CD4-positive, alpha-beta T cell treated with Interleukin-21 for 1 hour (primary cell): ENCODE results near the gene OCRL.
"Not testable (repeated sequence)": the region's sequence is repeated elsewhere in the genome, so short reads cannot be mapped to it uniquely, and the experiment has no call there.

Source experiments
- DNase-seq: peaks from one replicate; pipeline ENCODE4 v3.0.0-alpha.2; 2020

Gene OCRL

DNA sequence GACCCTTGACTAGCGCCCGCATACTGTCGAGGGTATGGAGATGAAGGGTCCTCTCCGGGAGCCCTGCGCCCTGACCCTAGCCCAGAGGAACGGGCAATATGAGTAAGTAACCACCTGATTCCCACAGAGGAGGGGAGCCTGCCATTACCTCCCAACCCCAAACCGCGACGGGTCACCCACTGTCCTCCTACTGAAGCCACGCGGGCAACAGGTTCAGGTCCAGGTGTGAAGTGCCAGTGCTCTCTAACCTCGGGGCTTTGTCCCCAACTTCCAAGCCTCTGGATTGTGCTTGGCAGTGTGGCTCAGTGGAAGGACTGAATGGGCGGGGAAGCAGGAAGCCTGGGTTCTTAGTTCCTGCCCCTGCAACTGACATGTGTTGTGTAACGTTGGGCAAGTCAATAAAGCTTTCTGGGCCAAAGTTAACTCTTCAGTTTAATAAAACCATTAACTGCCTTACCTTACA lies 694 bp downstream of the OCRL start:
- DNase-seq, result no peak

- DNase-seq, result no peak
These were observed 4.7 kb downstream of the OCRL start for GRCh38 chrX:129544780-129545179.

DNA sequence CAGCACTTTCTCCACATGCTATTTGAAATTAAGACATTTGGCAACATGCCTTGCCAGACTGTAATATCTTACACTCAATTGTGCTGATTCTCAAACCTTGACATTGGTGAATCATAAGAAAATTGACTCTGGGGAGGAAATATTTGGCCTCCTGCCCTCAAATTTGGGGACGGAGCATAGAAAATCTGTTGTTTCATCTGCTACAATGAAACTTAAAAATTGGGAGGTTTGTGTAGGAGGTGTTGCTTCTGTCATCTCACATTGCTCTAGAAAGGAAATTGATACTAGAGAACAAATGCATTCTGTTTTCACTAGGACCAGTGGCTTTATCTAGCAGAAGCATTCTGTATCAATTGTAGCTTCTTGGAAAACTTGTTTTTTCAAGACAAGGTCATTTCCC lies 5.3 kb downstream of the OCRL start:
- no peak for DNase-seq

- DNase-seq, result no peak
These were observed 9.1 kb downstream of the OCRL start for GRCh38 chrX:129549124-129549523.

GRCh38 chrX:129553619-129554288 lies 13.7 kb downstream of the OCRL start:
- DNase-seq, result no peak

GRCh38 chrX:129554816-129555215 lies 14.8 kb downstream of the OCRL start:
- DNase-seq, result not testable (repeated sequence)

DNA sequence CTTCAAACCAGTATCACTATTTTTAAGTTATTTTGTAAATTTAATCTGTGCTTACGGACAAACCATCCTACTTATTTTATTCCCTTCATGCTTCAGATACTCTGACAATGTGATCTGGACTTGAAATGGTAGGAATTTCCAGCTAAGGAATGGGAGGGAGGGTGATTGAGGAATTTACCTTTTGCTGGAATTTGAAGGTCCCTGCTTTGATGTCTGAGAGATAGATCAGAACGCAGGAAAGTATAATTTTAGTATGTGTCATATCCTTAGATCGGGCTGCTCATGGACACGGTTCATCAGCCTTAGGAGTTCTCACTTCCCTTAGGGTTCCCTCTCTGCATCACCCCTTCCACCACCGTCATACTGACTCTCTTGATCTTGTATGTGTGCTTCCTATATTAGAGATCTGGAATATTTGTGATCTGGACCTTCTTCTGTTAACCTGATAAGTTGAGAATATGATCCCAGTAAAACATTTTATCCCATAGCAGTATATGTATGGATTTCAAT lies 16.8 kb downstream of the OCRL start:
- no peak for DNase-seq

DNA sequence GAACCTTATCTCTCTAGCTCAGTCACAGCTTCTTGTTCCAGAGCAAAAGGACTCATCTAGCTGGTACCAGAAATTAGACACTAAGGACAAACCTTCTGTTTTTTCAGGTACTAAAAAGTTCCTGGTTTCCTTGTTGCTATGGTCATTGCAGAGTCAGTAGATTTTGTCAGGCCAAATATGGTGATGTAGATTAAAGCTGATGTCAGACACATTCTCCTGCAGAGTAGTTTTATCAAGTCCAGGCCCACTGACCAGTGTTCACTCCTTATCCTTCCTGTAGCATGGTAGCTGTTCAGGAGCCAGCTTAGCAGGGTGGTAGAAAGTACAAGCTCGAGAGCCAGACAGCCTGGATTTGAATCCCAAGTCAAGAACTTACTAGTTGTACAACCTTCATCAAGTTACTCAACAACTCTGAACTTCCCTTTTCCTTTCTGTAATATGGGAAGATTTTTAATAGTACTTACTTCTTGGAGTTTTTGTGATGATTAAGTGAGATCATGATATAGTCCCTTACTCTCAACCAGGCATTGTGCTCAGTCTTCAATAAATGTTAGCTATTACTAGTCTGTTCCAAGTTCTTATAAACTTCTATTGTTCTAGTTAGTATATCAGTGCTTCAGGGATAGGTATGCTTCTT lies 17.9 kb downstream of the OCRL start:
- no peak for DNase-seq

GRCh38 chrX:129559783-129560182 lies 19.7 kb downstream of the OCRL start:
- DNase-seq, result no peak

DNA sequence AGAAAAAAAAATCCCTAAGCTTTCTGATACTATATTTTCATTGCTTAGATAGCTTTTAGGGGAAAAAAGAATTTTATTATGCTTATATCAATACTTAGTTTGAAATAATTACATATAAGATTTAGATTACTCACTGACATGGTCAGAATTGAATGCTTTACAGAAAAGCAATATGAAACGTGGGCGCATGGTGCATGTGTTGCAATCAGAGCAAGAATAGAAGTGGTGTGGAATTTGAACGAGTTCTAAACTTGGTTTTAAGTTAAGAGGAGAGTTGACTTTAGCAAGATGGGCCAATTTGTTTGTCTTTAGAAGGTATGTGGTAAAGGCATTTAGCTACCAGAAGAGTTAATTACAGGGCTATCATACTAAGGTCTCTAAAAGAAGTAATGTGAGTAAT lies 21.4 kb downstream of the OCRL start:
- no peak for DNase-seq

- not testable (repeated sequence) for DNase-seq
These were observed 24.3 kb downstream of the OCRL start for GRCh38 chrX:129564345-129564744.

DNA sequence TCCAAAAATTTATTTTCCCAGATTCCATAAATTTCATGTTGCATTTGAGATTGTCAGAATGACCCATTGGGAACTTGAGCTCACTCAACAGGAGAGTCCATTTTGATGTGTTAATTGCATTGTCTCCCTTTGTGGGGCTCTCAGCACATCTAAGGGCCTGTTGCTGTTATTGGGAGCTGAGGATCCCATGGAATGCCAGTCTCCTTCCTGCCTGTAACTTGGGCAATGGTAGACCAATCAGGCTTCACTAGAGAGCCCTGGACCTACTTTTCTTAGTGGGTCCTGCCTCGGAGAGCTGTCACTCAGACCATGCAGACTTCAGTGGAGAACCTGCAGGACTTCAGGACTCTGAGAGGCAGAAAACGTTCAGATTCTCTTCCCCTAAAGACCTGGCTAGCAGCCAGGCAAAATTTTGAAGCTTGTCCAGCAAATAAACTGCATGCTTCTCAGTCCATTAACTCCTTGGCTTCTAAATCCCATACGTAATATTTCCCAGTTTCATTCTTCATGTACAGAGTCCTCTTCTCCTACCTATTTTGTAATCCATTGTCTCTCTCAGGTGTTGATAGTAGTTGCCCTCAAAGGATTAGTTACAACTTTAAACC lies 25.1 kb downstream of the OCRL start:
- DNase-seq, result no peak

GRCh38 chrX:129566073-129566472 lies 26.0 kb downstream of the OCRL start:
- no peak for DNase-seq

GRCh38 chrX:129568349-129568748 lies 28.3 kb downstream of the OCRL start:
- DNase-seq, result no peak

- no peak for DNase-seq
These were observed 32.4 kb downstream of the OCRL start for GRCh38 chrX:129572422-129572821.

- DNase-seq, result not testable (repeated sequence)
These were observed 33.6 kb downstream of the OCRL start for GRCh38 chrX:129573652-129574051.

GRCh38 chrX:129574214-129574613 lies 34.2 kb downstream of the OCRL start:
- DNase-seq, result no peak

GRCh38 chrX:129576539-129576938 lies 36.5 kb downstream of the OCRL start:
- DNase-seq, result no peak

DNA sequence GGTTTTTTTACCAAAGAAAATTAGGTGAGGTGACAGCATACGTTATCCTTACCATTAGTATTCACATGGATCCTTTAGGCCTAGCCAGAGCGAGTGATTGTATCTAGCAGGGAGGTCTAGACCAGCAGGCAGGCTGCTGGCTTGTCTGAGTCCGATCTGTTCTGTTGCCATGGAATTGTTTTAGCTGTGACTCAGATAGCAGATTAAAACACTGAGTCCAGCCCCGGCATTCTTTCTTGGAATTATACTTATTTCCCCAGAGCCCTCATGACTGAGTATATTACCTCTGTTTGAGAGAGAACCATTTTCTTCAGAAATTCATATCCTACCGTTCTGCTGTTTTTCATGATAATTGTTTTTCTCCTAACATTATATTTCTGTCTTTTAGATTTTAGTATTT lies 37.4 kb downstream of the OCRL start:
- no peak for DNase-seq

DNA sequence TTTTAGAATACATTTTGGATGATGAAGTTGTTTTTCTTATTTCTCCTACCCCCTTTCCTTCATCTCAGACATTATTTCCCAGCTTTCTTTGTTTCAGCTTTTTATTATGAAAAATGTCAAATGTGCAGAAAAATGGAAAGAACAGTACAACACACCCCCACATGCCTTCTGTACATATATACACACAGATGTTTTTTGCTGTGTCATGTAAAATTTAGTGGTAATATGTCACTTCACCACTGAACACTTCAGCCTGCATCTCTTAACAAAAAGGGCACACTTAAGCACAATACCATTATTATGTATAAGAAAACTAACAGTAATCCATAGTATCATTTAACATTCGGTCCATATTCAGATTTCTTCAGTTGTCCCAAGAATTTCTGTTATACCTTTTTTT lies 37.8 kb downstream of the OCRL start:
- DNase-seq, result no peak

DNA sequence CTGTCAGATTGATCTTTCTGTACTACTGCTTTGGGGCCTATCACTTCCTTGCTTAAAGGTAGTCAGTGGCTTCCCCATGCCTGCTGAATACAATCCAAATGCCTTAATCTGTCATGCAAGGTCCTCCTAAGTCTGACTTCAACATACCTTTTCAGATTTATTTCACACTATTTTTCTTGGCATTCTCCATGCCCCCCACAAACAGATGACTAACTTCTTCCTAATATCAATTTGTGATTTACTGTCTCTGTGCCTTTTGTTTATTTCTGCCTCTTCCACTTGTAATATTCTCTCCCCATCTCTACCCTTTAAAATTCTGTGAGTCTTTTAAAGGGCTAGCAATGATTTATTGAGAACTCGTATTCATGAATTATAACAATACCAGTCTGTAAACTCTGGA lies 41.8 kb downstream of the OCRL start:
- DNase-seq, result no peak

- DNase-seq, result no peak
These were observed 45.1 kb downstream of the OCRL start for GRCh38 chrX:129585167-129585566.

- DNase-seq, result no peak
These were observed 45.6 kb downstream of the OCRL start for GRCh38 chrX:129585691-129586090.

- DNase-seq, result no peak
These were observed 46.4 kb downstream of the OCRL start for GRCh38 chrX:129586446-129586845.
